Astrocyte of the cerebellum (primary cell): Measurements from ENCODE around the gene PLCH1.

ENCODE experiments used
- DNase-seq: peaks from one replicate; pipeline ENCODE4 v3.0.0-alpha.2; 2011; ENCODE audit warnings: low read depth
- H3K4me3 ChIP-seq: 2 replicates; pipeline ENCODE4 v1.5.1; 2011; ENCODE audit warnings: mild to moderate bottlenecking, low read depth, low read length, moderate library complexity
- in situ Hi-C: cut with HindIII; loops from 2 replicates; pipeline ENCODE4 v1.10.0; 2017; ENCODE audit warnings: low sequenced_read_pairs
- TF ChIP-seq, protein P1 (sequence below): IDR thresholded peaks from 2 replicates; pipeline ENCODE4 v1.5.1; 2012; ENCODE audit warnings: low read length, low read depth, moderate library complexity, mild to moderate bottlenecking; ENCODE audit errors: missing control alignments

The PLCH1 gene

DNA sequence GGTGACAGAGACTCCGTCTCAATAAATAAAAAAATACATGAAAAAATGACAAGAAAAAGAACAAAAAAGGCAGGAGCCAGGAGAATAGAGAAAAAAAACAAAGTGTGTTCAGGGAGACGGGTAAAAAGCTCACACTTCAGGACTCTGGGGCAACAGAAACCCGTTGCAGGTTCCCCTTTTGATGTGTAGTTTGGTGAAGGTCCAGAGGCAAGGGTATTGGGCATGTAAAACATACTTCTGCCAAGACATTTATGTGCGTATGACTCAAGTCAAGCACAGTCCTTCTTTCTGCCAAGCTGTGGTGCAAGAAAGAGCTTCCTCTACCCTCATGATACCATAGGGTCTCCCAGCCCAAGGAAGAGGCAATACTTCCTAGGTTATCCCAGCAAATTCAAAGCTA lies 418.0 kb downstream of the PLCH1 start:
- in situ Hi-C loops: no loop called here
- H3K4me3 ChIP-seq: no peak overlapping the region
- DNase-seq: no peak
- TF ChIP-seq, protein P1, sequence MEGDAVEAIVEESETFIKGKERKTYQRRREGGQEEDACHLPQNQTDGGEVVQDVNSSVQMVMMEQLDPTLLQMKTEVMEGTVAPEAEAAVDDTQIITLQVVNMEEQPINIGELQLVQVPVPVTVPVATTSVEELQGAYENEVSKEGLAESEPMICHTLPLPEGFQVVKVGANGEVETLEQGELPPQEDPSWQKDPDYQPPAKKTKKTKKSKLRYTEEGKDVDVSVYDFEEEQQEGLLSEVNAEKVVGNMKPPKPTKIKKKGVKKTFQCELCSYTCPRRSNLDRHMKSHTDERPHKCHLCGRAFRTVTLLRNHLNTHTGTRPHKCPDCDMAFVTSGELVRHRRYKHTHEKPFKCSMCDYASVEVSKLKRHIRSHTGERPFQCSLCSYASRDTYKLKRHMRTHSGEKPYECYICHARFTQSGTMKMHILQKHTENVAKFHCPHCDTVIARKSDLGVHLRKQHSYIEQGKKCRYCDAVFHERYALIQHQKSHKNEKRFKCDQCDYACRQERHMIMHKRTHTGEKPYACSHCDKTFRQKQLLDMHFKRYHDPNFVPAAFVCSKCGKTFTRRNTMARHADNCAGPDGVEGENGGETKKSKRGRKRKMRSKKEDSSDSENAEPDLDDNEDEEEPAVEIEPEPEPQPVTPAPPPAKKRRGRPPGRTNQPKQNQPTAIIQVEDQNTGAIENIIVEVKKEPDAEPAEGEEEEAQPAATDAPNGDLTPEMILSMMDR: no peak

- TF ChIP-seq, protein P1: no peak
- no peak overlapping the region for H3K4me3 ChIP-seq
- DNase-seq: no peak
- in situ Hi-C loops: no loop called here
Observed at GRCh38 chr3:155326244-155326643, 418.6 kb downstream of the PLCH1 start.
